HG03469 (cell line): ENCODE data around the gene TNNI2.

Experiments
- ATAC-seq: cut with Tn5 transposase; IDR thresholded peaks from one replicate; pipeline ENCODE4 v1.9.1; 2021; ENCODE audit warnings: mild to moderate bottlenecking, moderate library complexity, moderate number of reproducible peaks; ENCODE audit not compliant: unreplicated experiment

TNNI2 gene

DNA sequence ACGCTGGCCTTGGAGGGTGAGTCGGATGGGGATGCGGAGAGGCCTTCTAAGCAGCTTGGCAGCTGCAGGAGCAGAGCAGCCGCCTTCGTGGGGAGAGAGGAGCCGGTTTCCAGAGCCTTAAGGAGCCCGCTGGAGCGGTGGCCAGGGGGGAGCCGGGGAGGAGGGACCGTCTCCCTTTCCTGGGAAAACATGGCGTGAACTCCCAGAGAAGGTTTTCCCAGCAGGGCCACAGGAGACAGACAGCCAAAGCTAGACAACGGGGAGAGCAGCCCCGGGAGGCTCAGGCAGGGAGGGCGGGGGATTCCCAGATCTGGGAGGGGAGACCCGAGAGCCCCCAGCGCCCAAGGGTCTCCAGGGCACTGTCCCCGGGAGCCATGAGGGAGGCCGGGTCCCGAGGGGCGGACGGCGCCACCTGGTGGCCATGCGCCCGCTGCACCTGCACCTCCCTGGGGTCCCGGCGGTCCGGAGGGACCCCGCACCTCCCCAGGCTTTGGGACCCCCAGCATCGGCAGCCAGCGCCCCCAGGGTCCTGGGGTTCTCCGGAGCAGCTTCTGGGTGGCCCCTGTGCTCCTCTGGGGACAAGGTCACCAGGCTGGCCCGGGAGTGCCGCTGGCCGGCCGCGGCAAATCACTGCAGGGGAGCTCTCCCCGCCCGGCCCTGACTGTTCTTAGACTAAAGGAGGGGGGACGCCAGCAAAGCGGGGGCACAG lies 6.4 kb upstream of the TNNI2 start:
- ATAC-seq: no peak

DNA sequence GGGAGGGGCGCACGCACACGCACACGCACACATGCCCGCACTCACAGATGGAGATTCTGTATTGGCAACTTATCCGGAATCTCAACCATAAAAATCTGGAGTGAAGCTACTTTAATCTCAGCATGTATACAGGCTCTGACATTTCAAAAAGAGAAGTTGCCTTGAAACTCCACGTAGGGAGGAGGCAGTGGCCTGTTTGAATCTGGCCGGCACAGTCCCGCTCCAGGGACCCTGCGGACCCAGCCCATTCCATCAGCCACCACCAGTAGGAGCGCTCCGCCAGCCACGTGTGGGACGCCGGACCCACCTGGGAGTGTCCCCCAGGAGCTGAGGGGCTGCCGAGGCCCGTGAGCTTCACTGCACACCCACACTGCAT lies 5.9 kb upstream of the TNNI2 start:
- no peak for ATAC-seq

DNA sequence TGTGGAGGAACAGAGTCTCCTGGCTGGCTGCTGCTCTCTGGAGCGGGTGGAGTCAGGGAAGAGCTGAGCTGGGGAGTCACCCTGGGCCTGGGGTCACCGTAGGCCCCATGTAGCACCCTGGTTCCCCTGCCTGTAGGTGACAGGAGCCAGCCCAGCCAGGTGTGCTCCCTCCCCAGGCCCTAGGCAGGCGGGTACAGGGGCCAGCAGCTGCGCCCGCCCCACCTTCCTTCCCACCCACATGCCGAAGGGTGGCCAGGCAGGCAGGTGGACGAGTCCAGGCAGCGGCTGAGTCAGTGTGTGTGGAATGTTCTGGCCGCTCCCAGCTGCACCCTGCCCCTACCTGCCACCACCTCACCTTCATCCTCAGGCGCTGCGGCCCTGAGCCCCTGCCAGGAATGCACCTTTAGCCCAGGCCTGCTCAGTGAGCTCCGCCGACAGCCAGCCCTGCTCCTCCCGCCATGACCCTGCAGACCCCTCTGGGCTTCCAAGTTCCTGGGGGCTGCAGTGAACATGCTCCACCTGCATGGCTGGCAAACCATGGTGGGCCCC lies 4.6 kb upstream of the TNNI2 start:
- ATAC-seq: no peak

GRCh38 chr11:1834779-1835670 lies 3.8 kb upstream of the TNNI2 start, which contains the start of gene SYT8:
TSS of gene SYT8 (plus strand) at chr11:1834990. CDS start at chr11:1835106, 116 bp downstream.
- ATAC-seq: no peak

DNA sequence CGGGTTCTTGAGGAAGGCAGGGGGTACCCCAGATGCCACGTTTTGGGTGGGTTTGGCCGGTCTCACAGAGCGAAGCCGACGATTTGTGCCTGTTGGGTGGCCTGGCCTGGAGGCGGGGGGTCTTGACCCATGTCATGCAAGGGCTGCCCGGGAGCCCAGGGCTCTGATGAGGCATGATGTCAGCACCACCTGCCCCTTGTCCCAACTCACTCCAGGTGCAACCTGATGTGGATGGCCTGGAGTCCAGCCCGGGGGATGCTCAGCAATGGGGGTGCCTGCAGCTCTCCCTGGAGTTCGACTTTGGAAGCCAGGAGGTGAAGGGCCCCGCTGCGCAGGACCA lies 3.1 kb upstream of the TNNI2 start:
- ATAC-seq: no peak

- ATAC-seq: no peak
These were observed 2.5 kb upstream of the TNNI2 start for GRCh38 chr11:1836011-1836945.

DNA sequence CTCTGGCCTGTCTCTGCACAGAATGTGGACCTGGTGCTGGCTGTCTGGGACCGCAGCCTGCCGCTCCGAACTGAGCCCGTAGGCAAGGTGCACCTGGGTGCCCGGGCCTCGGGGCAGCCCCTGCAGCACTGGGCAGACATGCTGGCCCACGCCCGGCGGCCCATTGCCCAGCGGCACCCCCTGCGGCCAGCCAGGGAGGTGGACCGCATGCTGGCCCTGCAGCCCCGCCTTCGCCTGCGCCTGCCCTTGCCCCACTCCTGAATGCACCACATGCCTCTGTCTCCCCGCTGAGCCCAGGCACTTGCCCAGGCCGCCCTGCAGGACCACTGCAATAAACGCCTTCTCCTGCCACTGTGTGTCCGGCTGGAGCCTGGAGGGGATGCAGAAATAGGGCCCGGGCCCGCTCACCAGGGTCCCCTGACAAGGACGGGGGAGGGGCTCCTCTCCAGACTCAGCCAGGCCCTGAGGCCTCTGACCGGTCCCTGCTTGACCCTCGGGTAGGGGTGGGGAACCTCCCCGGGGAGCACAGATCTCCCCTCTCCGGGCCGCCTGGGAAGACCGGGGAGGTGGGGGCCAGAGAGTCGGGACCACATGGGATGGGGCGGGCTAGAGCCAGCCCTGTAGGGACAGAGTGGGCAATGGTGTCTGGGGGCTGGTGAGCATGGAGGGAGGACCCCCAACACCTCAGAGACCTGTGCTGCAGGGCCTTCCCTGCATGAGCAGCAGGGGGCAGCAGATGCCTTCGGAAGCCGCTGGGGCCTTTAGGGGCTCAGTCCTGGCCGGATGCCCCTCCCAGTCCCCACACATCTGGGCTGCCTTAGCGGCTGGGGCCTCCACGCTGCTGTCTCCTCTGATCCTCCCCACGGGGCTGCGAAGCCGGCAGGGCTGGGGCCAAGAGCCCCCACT lies 1.4 kb upstream of the TNNI2 start:
- ATAC-seq: no peak

GRCh38 chr11:1838077-1838425 lies 730 bp upstream of the TNNI2 start:
- no peak for ATAC-seq

DNA sequence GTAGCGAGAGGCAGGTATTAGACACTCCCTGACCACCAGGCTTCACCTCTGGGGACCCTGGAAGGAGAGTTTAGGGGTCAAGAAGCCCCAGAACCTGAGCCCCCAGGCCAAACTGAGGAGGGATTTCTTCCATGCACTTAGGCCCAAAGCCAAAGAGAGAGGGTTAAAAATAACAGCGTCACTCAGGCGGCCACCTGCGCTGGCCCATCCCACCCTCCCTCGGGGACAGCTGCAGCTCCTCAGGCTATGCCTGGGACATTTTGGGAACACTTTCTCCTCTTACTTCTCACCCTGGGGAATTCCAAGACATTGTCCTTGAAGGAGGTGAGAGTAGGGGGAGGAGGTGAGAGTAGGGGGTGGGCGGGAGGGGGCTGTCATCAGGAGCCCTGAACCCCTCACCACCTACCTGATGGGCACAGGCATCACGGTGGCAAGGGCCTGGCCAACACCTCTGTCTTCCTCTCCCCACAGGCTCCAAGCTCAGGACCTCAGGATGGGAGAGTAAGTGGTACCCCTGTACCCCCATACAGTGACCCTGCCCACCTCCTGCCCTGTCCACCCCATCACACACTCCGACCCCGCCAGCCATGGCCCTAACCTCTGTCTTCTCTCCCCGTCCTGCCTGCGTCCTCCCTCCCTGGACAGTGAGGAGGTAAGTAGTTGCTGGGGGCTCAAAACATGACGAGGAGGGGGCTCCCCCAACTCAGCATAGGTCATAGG lies 583 bp downstream of the TNNI2 start:
- ATAC-seq: no peak

DNA sequence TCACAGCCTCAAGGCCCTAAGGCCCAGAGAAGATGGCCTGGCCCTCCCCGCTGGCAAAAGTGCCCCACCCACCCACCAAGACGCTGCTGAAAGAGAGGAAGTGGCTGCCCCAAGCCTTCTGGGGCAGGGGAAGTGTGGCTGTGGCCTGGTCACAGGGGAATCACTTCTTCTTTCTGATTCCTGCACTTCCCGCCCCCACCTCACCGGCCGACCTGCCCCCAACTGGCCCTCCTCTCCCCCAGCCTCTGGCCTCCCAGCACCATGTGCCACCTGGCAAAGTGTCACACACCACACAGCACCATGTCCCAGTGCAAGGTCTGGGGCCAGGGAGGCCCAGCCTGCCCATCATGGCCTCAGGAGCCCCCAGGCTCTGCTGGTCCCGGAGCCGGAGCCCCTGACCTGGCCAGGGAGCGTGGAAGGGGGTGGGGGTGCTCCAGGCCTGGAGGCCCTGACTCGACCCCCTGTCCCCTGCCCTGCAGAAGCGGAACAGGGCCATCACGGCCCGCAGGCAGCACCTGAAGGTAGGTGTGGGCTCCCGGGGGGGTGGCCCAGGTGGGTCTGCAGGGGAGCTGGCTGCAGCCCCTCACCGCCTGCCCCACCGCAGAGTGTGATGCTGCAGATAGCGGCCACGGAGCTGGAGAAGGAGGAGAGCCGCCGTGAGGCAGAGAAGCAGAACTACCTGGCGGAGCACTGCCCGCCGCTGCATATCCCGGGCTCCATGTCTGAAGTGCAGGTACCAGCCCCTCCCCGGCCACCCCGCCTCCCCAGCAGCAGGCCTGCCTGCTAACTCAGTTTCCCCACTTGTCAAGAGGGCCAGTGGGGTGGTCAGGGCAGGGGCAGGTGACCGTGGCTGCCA lies 1.4 kb downstream of the TNNI2 start:
- no peak for ATAC-seq

- ATAC-seq: no peak
These were observed 2.1 kb downstream of the TNNI2 start for GRCh38 chr11:1840780-1841480.

GRCh38 chr11:1841511-1842148 lies 2.8 kb downstream of the TNNI2 start:
- no peak for ATAC-seq

DNA sequence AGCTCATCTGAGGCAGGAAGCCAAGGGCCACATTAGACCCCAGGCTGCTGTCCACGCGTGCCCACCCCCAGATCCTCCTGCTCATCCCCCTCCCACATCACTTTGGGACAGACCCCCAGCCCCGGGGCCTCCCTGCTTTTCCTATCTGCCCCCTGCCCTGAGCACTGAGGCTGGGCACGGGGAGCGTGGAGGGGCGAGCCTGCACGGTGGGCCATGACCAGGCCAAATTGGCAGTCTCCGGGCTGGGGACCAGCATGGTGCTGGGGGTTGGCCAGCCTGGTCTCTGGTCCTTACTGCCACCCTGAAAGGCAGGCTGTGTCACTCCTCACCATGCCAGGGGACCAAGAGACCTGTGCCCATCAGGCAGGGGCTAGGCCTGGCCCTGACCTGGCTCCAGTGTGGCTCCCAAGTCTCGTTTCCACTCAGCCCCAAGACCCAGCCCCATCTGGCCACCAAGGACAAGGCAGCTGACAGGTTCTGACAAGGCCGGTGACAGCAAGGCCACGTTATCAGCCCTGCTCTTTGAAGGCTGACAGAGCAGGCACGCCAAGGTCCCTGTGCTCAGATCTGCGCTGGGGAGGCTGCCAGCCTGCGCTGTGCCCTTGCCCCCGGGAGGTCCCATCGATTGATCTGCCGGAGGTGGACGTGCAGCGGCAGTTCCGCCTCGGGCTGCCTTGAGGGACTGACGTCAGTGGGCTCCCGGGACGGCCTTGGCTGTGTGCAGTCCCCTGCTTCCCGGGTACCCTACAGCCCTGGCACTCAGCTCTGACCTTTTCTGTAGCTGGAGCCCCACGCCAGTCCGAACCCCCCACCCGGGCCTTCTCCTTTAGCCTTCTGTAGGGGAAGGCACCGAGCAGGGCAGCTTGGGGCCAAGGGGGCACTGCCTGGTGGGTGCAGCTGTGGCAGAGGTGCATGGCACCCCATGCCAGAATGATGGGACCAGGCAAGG lies 3.6 kb downstream of the TNNI2 start:
- ATAC-seq: no peak

- ATAC-seq: no peak
These were observed 4.3 kb downstream of the TNNI2 start for GRCh38 chr11:1843098-1843473.

- ATAC-seq: no peak
These were observed 5.0 kb downstream of the TNNI2 start for GRCh38 chr11:1843796-1844195.
